ENCODE measurements around the gene MRPS18B. TPM values are rescaled to one million over a fixed set of nuclear protein-coding genes. Genes with fewer than 3 reads are reported as not detected.

Gene MRPS18B
- total and polyA plus RNA-seq, 2 of the 13 experiments (the other 11 are each of a cell fraction or from before 2014, with no cell fraction given) = 125 to 131 TPM

- TF ChIP-seq ZNF512B (CRISPR knock-in tag; IDR thresholded peaks at IDR 0.05; ENCODE audit: borderline replicate concordance) (peak; percentile 83; the same call in 1 of the 2 replicates), RCOR2 (CRISPR knock-in tag; IDR thresholded peaks at IDR 0.05) (no peak), PLSCR1 (CRISPR knock-in tag; IDR thresholded peaks at IDR 0.05; ENCODE audit: borderline replicate concordance) (no peak), GRHL1 (CRISPR knock-in tag; conservative IDR thresholded peaks at IDR 0.05) (no peak), POGZ (CRISPR knock-in tag; IDR thresholded peaks at IDR 0.05) (0 out of 2 replicates have a peak, but pooled peaks have one; percentile 32), SRSF1 (optimal IDR thresholded peaks at IDR 0.05; ENCODE audit: low read depth, low read length) (no peak), RFX5 (IDR thresholded peaks at IDR 0.05; ENCODE audit: low read depth, low read length) (0 out of 2 replicates have a peak, but pooled peaks have one; percentile 41), ZNF781 (CRISPR knock-in tag; IDR thresholded peaks at IDR 0.05; ENCODE audit: borderline replicate concordance, not compliant biosample characterization) (peak; percentile 77), SPEN (CRISPR knock-in tag; IDR thresholded peaks at IDR 0.05; ENCODE audit: low read depth) (peak; percentile 47; the same call in 1 of the 2 replicates), ZNF574 (CRISPR knock-in tag; IDR thresholded peaks at IDR 0.05) (peak; percentile 70), THAP11 (CRISPR knock-in tag; IDR thresholded peaks at IDR 0.05) (peak; percentile 78), ZNF598 (CRISPR knock-in tag; IDR thresholded peaks at IDR 0.05; ENCODE audit: borderline replicate concordance) (no peak), ZMYM3 (CRISPR knock-in tag; IDR thresholded peaks at IDR 0.05) (no peak), ZNF709 (CRISPR knock-in tag; IDR thresholded peaks at IDR 0.05) (no peak; the same call in 1 of the 2 replicates), KAT8 (CRISPR knock-in tag; IDR thresholded peaks at IDR 0.05) (peak; percentile 73; the same call in 1 of the 2 replicates), MIER3 (CRISPR knock-in tag; IDR thresholded peaks at IDR 0.05; ENCODE audit: borderline replicate concordance) (peak; percentile 83; the same call in 1 of the 2 replicates), GATAD2A (CRISPR knock-in tag; IDR thresholded peaks at IDR 0.05) (peak; percentile 66), ZBED4 (CRISPR knock-in tag; IDR thresholded peaks at IDR 0.05; ENCODE audit: borderline replicate concordance) (0 out of 2 replicates have a peak, but pooled peaks have one; percentile 21)
These were observed 2.8 kb upstream of the MRPS18B start (continued) for GRCh38 chr6:30614843-30615218.

Measured in HepG2 (cell line).